Breast epithelium (tissue), 4 donors: ENCODE results near the gene ADCY5. TPM values are rescaled to one million over a fixed set of nuclear protein-coding genes. Genes with fewer than 3 reads are reported as not detected.
A peak's percentile ranks its signal among the peaks of the same experiment; 100 is the strongest.

Experiments used
- DNase-seq, 2 donors: peaks; one replicate each; pipeline ENCODE4 v3.0.0-alpha.2; 2019; ENCODE audit warnings: low spot score in 2 of 2
- H3K27ac ChIP-seq, 2 donors: fragments of 200-600 bp; sonication (generic) in 1 of 2; one replicate each; pipeline ENCODE4 v1.5.1; 2016 to 2019; ENCODE audit warnings: mild to moderate bottlenecking in 1 of 2
- H3K27me3 ChIP-seq, 2 donors: fragments of 200-600 bp; sonication (generic) in 1 of 2; one replicate each; pipeline versions ENCODE4 v1.5.1 to v1.6.0; 2017 to 2019; ENCODE audit warnings: control low read depth in 1 of 2, mild to moderate bottlenecking in 1 of 2
- H3K36me3 ChIP-seq: fragments of 200-600 bp; one replicate; pipeline ENCODE4 v1.5.1; 2019
- H3K4me1 ChIP-seq, 2 donors: fragments of 200-600 bp; sonication (generic); one replicate each; pipeline ENCODE4 v1.5.1; 2016 to 2019; ENCODE audit warnings: control low read depth in 1 of 2
- H3K4me3 ChIP-seq, 3 donors: fragments of 200-600 bp; sonication (generic); 1 replicate in 2 of 3; 2 replicates in 1 of 3; pipeline ENCODE4 v1.5.1; 2016 to 2019; ENCODE audit warnings: mild to moderate bottlenecking in 3 of 3, moderate library complexity in 2 of 3
- H3K9me3 ChIP-seq, 2 donors: fragments of 200-600 bp; sonication (generic) in 1 of 2; one replicate each; pipeline ENCODE4 v1.5.1; 2016 to 2019; ENCODE audit warnings: control low read depth in 1 of 2
- CTCF ChIP-seq, 3 donors: fragments of 450-650 bp; IDR thresholded peaks; one replicate each; pipeline ENCODE4 v1.5.1; 2016 to 2017; ENCODE audit warnings: antibody characterized with exemption in 3 of 3, mild to moderate bottlenecking in 3 of 3, moderate library complexity in 3 of 3
- POLR2A ChIP-seq: fragments of 450-650 bp; IDR thresholded peaks from one replicate; pipeline ENCODE4 v1.6.1; 2016; ENCODE audit warnings: antibody characterized with exemption, mild to moderate bottlenecking, moderate library complexity
- POLR2AphosphoS5 ChIP-seq, 3 donors: sonication (generic); formaldehyde crosslinking; IDR thresholded peaks; one replicate each; pipeline ENCODE4 v1.6.1; 2017; ENCODE audit warnings: antibody characterized with exemption in 3 of 3
- intact Hi-C: fragments of 100-400 bp; cut with DNase I; formaldehyde crosslinking; loops from one replicate; pipeline ENCODE4 v1.15.1; 2023; ENCODE audit warnings: low total_unique reads
- total RNA-seq, 3 donors: library from RNA; depleted of rRNA; stranded (reverse); fragments of >200 nt; gene quantifications; one replicate each; pipeline ENCODE4 v1.1.0, GENCODE V29; 2016

ADCY5 gene
- total RNA-seq, 3 donors from 2014 or later: 10.1 to 32.5 (median 11.5) TPM

GRCh38 chr3:123442908-123443307 lies 6.0 kb downstream of the ADCY5 start:
- no peak for DNase-seq

GRCh38 chr3:123442125-123442524 lies 6.8 kb downstream of the ADCY5 start:
- Histone ChIP-seq H3K9me3 (no peaks in the 10 kb centered on the region), H3K27me3 (no peaks in the 10 kb centered on the region), H3K4me3 (no peak overlapping the region), H3K36me3 (no peaks in the 10 kb centered on the region), H3K4me1 (no peaks in the 10 kb centered on the region), H3K27ac (no peak overlapping the region)
- DNase-seq: no peak
- no peak for TF ChIP-seq POLR2A
- TF ChIP-seq CTCF (IDR thresholded peaks at IDR 0.05): no peak
- TF ChIP-seq POLR2AphosphoS5 (IDR thresholded peaks at IDR 0.05): no peak
- intact Hi-C loops: no loop called here

More at GRCh38 chr3:123442908-123443307, 6.0 kb downstream of the ADCY5 start:
- H3K4me1 ChIP-seq: no peaks in the 10 kb centered on the region
- TF ChIP-seq POLR2AphosphoS5 (IDR thresholded peaks at IDR 0.05) (no peak), CTCF (IDR thresholded peaks at IDR 0.05) (no peak), POLR2A (no peak)
- H3K27me3 ChIP-seq: no peaks in the 10 kb centered on the region
- H3K9me3 ChIP-seq: no peaks in the 10 kb centered on the region
- H3K36me3 ChIP-seq: no peaks in the 10 kb centered on the region
- intact Hi-C loops: no loop called here
- no peak overlapping the region for H3K4me3 ChIP-seq
- no peak overlapping the region for H3K27ac ChIP-seq

GRCh38 chr3:123439806-123440580 lies 8.9 kb downstream of the ADCY5 start:
- no peak for DNase-seq
- Histone ChIP-seq H3K27ac (no peak overlapping the region), H3K9me3 (no peaks in the 10 kb centered on the region), H3K4me3 (no peak overlapping the region), H3K27me3 (no peaks in the 10 kb centered on the region), H3K4me1 (no peaks in the 10 kb centered on the region), H3K36me3 (no peaks in the 10 kb centered on the region)
- intact Hi-C loops: no loop called here
- no peak for TF ChIP-seq POLR2AphosphoS5 (IDR thresholded peaks at IDR 0.05)
- no peak for TF ChIP-seq CTCF (IDR thresholded peaks at IDR 0.05)
- TF ChIP-seq POLR2A: no peak

GRCh38 chr3:123432832-123433523 lies 15.9 kb downstream of the ADCY5 start:
- intact Hi-C loops: no loop called here
- no peaks in the 10 kb centered on the region for H3K9me3 ChIP-seq
- no peaks in the 10 kb centered on the region for H3K27me3 ChIP-seq
- no peak for DNase-seq
- H3K4me1 ChIP-seq: no peaks in the 10 kb centered on the region
- no peak for TF ChIP-seq POLR2A
- no peak for TF ChIP-seq POLR2AphosphoS5 (IDR thresholded peaks at IDR 0.05)
- TF ChIP-seq CTCF (IDR thresholded peaks at IDR 0.05): no peak
- no peaks in the 10 kb centered on the region for H3K36me3 ChIP-seq
- peak overlapping the region in 1 of 2 donors; percentile 43 for H3K27ac ChIP-seq
- H3K4me3 ChIP-seq: no peak overlapping the region

GRCh38 chr3:123431658-123432324 lies 17.1 kb downstream of the ADCY5 start:
- no peaks in the 10 kb centered on the region for H3K9me3 ChIP-seq
- H3K4me3 ChIP-seq: no peak overlapping the region
- H3K4me1 ChIP-seq: no peaks in the 10 kb centered on the region
- no peak overlapping the region for H3K27ac ChIP-seq
- no peaks in the 10 kb centered on the region for H3K36me3 ChIP-seq
- no peaks in the 10 kb centered on the region for H3K27me3 ChIP-seq
- DNase-seq: no peak
- intact Hi-C loops: no loop called here
- TF ChIP-seq CTCF (IDR thresholded peaks at IDR 0.05) (no peak), POLR2A (no peak), POLR2AphosphoS5 (IDR thresholded peaks at IDR 0.05) (no peak)
